Caki2 (cell line): ENCODE data around the gene LRRC8C. TPM values are rescaled to one million over a fixed set of nuclear protein-coding genes. Genes with fewer than 3 reads are reported as not detected.

ENCODE experiments used
- DNase-seq: peaks from one replicate; pipeline ENCODE4 v3.0.0-alpha.2; 2015; ENCODE audit warnings: low read depth
- in situ Hi-C: cut with HindIII; loops from 2 replicates; pipeline ENCODE4 v1.10.0; 2016; ENCODE audit warnings: low sequenced_read_pairs, low pct_unique_long_range_greater_than_20kb, mixed read lengths
- total RNA-seq: library from RNA; depleted of rRNA; stranded (reverse); fragments of >200 nt; shearing (Covaris generic); gene quantifications from 2 replicates; pipeline ENCODE4 v1.2.3, GENCODE V29; 2014; ENCODE audit warnings: low replicate concordance

Gene LRRC8C
- total RNA-seq, 1 experiment from 2014 or later: 2.3 TPM

DNA sequence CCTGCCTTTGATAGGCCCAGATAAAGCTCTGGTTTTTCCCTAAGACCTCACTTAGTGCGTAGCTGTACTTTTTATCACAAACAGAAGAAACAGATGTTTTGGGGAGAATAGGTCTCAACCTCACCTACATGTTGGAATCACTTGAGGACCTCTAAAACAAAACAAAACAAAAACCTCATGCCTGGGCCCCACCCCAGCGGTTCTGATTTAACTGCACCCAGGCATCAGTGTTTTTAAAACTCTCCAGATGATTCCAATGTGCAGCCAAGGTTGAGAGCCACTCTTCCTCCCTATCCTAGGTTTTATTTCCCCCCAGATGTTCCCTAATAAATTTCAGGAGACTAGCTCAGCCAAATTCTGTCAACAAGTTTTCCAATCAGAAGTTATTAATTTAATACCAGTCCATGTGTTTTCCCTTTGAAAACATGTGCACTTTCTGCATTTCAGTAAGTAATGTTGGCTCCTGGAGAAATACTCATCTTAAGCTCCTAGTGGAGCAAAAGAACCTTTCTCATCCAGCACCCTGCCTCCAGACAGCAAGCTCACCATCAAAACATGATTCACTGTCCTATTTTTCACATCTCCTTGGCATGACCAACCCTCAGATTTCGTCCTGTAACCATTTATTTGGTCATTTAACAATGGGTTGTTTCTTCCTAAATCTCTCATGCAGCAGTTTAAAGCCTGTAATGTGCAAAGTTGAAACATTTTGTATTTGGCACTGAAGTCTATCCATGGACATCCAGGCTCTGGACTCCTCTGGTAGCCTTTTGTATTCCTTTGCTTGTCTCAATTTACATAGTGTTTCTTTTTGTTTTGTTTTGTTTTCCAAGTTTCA is 27.5 kb downstream of the LRRC8C start:
- in situ Hi-C loops: no loop called here
- DNase-seq: no peak

DNA sequence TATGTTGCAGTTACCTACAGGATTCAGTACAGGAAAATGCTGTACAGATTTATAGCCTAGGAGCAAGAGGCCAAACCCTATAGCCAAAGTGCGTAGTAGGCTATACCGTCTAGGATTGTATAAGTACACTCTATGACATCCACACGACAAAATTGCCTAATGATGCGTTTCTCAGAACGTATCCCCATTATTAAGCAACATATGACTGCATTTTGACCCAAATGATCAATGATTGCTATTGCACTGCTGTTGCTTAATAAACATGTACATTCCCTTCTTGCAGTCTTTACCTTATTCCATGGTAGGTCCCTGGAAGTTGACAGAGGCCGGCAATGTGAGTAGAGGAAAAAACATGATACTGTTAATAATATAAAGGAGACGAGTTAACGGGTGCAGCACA is 33.0 kb downstream of the LRRC8C start:
- DNase-seq: no peak
- in situ Hi-C loops: no loop called here

GRCh38 chr1:89666640-89667039 is 33.7 kb downstream of the LRRC8C start:
- in situ Hi-C loops: no loop called here
- DNase-seq: no peak

DNA sequence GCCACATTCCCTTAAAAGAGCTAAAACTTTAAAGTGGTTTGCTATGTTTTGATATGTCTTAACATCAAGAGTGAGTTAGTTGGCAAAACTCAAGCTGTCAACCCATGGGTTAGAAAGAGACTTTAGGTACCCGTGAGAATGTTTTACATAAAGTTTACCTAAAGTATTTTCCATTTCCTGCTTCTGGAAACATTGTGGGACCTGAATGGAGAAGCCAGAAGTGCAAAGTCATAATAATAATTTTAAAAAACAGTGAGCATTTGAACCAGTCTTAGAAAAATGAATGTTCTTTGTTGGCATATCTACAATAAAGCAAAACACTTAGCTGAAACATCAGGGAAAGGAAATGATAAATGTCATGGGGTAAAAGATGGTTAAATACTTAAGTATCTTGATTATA is 34.8 kb downstream of the LRRC8C start:
- in situ Hi-C loops: no loop called here
- no peak for DNase-seq

GRCh38 chr1:89668961-89669360 is 36.0 kb downstream of the LRRC8C start:
- no peak for DNase-seq
- in situ Hi-C loops: no loop called here

- in situ Hi-C loops: no loop called here
- DNase-seq: no peak
These were observed 36.5 kb downstream of the LRRC8C start for GRCh38 chr1:89669441-89669840.

GRCh38 chr1:89670163-89670562 is 37.2 kb downstream of the LRRC8C start:
- no peak for DNase-seq
- in situ Hi-C loops: no loop called here

- no peak for DNase-seq
- in situ Hi-C loops: no loop called here
These were observed 37.8 kb downstream of the LRRC8C start for GRCh38 chr1:89670711-89671110.

- in situ Hi-C loops: no loop called here
These were observed 39.0 kb downstream of the LRRC8C start for GRCh38 chr1:89671775-89672488.

DNA sequence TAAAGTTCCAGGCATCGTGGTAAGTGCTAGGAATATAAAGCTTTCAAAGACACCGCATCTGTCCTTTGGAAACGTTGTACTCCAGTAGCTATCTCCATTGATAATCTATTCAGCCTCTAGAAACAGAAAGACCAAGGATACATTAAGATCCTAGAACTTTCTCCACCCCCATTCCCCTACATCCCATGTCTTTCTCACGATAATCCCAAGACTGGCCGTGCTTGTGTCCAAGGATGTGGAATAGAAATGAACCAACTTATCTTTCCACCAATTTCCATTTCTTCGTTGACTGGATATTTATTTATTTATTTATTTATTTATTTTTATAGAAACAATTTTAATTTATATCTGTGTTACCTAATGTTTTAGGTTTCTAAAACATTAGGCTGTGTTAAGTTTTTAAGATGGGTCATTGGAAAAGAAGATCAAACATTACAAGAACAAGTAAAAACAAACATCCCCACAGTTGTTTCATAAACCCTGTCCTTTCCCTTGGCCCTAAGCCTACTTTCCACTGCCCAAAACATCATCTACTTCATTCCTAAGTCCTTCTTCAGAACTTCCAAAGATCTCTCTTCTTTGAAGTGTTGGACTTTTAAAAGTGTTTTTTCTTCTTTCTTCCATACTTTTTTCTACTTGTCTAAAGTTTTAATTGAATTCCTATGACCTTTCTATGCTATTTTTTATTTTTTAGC is 39.7 kb downstream of the LRRC8C start:
- no peak for DNase-seq
- in situ Hi-C loops: no loop called here

More at GRCh38 chr1:89671775-89672488, 39.0 kb downstream of the LRRC8C start:
- DNase-seq: no peak

DNA sequence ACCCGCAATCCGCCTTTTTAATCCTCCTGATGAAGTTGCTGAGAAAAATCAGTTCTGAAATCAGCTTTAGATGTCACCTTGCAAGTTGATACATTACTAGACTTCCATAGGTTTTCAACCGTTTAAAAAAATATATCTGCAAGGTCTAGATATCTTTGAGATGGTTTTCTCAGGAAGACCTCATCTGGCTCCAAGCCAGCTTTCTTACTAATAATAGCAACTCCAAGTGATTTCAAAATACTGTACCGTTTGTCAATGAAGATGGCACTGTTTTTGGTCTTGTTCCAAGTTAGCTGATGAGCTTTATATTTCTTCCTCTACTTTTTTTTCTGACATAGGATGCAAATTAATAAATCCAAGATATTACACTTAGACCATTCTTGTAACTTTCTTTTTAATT is 40.3 kb downstream of the LRRC8C start:
- no peak for DNase-seq
- in situ Hi-C loops: no loop called here

DNA sequence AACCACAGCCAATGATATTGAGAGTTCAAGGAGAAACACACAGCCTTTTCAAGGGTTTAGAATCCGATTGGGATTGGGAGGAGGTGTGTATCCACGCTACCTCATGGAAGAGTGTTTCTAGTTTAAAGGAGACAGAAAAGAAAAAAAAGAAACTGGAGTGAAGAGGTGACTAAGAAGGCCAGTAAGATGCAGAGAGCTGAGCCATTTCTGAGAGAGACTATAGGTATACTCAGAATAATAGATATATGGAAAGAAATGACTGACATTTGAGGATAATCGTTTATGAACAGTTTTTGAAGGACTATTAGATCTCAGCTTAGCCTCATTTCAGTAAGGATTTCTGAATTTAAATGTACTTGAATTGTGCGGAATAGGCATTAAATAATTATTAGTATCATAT is 42.8 kb downstream of the LRRC8C start:
- DNase-seq: no peak
- in situ Hi-C loops: no loop called here

- in situ Hi-C loops: no loop called here
- no peak for DNase-seq
These were observed 48.3 kb downstream of the LRRC8C start for GRCh38 chr1:89681045-89681729.

GRCh38 chr1:89682611-89683010 is 49.7 kb downstream of the LRRC8C start:
- DNase-seq: no peak
- in situ Hi-C loops: no loop called here

DNA sequence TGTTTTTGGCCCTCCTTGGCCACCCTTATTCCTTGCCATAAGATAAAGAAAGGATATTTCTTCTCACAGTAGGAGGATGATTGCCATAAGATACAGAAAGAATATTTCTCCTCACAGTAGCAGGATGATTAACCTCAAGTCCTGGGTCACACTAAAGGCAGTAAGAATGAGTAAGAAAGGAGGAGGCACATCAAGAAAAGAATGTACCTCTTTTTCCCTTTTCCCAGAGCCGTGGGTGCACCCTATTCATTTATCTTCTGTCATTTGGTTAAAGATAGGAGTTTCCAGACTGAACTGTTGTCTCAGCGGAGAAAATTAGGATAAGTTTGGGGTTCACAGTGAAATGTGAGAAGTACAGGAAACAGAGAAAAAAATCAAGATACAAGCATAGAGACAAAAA is 52.5 kb downstream of the LRRC8C start:
- DNase-seq: no peak
- in situ Hi-C loops: no loop called here

DNA sequence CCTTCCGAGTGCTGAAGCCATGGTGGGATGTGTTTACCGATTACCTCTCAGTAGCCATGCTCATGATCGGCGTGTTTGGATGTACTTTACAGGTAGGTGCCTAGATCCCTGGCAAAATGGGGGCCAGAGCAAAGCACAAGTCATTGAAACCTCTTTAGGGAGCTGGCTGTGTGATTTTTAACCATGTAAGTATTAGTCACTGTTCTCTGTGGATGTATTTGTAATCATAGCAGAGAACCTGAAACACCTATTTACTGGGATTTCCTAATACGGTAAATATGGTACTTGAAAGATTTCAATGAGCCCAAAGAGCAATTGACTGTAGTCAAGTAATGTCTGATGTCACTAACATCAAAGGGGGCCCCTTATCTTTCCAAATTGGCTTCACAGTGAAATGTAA is 53.6 kb downstream of the LRRC8C start:
- no peak for DNase-seq
- in situ Hi-C loops: no loop called here

DNA sequence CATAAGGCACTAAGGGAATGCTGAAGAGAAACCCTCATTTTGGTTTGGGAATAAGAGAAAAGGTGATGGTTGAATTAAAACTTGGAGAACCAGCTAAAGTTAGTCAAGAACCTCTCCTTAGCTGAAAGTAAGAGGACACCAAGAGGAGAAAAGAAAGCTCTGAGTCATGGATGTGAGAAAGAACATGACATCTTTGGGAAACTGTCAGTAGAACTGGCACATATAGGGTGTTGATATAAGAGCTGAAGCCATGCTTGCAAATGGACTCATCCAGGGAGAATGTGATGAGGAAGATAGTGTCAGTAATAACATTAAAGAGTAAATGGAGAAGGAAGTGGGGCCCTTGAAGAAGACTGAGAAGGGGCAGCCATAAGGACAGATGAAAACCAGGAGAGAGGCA is 54.3 kb downstream of the LRRC8C start:
- no peak for DNase-seq
- in situ Hi-C loops: no loop called here

GRCh38 chr1:89688607-89689006 is 55.7 kb downstream of the LRRC8C start:
- in situ Hi-C loops: no loop called here
- no peak for DNase-seq

DNA sequence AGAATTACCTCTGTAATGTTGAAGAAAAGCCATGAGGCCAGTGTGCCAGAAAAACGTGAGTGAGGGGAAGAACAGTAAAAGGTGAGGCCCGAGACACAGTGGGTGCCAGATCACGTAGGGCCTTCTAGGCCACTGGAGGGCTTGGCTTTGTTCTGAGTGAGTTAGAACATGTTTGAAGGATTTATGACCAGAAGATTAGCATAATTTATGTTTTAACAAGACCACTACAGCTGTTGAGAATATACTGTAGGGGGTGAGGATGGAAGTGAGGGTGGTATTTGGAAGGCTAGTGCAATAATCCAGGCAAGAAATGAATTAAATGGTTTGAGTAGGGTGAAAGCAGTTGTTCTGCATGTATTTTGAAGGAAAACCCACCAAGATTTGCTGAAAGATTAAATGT is 56.3 kb downstream of the LRRC8C start:
- DNase-seq: no peak
- in situ Hi-C loops: no loop called here
